ENCODE data around the gene TLN1. TPM values are rescaled to one million over a fixed set of nuclear protein-coding genes. Genes with fewer than 3 reads are reported as not detected.
A peak's percentile ranks its signal among the peaks of the same experiment; 100 is the strongest.

Gene TLN1
- total and polyA plus RNA-seq, 5 donors from 2014 or later, result 33.7 to 277 (median 35.9) TPM

- no peak overlapping the region for H3K27ac ChIP-seq (ENCODE audit: insufficient read depth, low read length, poor library complexity, severe bottlenecking)
Measured at GRCh38 chr9:35758475-35759050, 26.6 kb upstream of the TLN1 start.

DNA sequence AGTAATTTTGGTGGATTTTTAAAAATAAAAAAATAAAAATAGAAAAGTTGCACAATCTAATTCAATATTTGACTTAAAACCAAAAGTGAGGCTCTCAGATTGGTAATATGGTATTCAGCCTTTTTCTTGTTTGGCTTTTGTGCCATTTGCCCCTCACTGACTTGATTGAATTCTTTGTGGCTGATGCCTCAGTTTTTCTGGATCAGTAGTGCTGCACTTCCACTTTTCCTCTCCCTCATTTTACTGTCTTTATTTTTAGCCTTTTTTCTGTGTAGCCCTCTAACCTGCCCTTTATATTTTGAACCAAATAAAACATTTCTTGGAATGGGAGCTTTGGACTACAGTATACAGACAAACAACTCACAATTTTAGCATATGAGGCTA lies 25.9 kb upstream of the TLN1 start:
- H3K9me3 Mint-ChIP-seq, result no peaks in the 10 kb centered on the region
- Histone ChIP-seq H3K4me1 (ENCODE audit: control insufficient read depth, insufficient read depth, low read length, poor library complexity, severe bottlenecking) (peaks cover 24% of the 10 kb centered on the region), H3K9me3 (ENCODE audit: control insufficient read depth in 2 of 2, low read length in 2 of 2) (no peaks in the 10 kb centered on the region), H3K27ac (ENCODE audit: insufficient read depth, low read length, poor library complexity, severe bottlenecking) (peak overlapping the region; percentile 75), H3K4me3 (ENCODE audit: low read depth, low read length) (peak overlapping the region; percentile 87), H3K27me3 (ENCODE audit: control insufficient read depth, insufficient read depth, low read length) (no peaks in the 10 kb centered on the region), H3K36me3 (ENCODE audit: control insufficient read depth, insufficient read depth, low read length) (peaks cover 20% of the 10 kb centered on the region)
- H3K36me3 Mint-ChIP-seq, result peaks cover 18% of the 10 kb centered on the region
- no peaks in the 10 kb centered on the region for H3K27me3 Mint-ChIP-seq
- H3K27ac Mint-ChIP-seq, result peak overlapping the region; percentile 70 to 94 (median 94)
- no peak for DNase-seq
- peak overlapping the region; percentile 95 to 100 (median 98) for H3K4me3 Mint-ChIP-seq
- peaks cover 15 to 61% (median 50%) of the 10 kb centered on the region in 4 donors for H3K4me1 Mint-ChIP-seq
- ATAC-seq (ENCODE audit: low read depth in 2 of 2), result no peak

More at GRCh38 chr9:35758475-35759050, 26.6 kb upstream of the TLN1 start:
- H3K36me3 Mint-ChIP-seq, result peaks cover 14% of the 10 kb centered on the region
- H3K27ac Mint-ChIP-seq, result peak overlapping the region; percentile 26 to 94 (median 94)
- H3K4me3 Mint-ChIP-seq, result peak overlapping the region; percentile 81 to 97 (median 90)
- no peaks in the 10 kb centered on the region for H3K27me3 Mint-ChIP-seq
- ATAC-seq (ENCODE audit: low read depth in 2 of 2) (no peak), DNase-seq (no peak)
- no peaks in the 10 kb centered on the region for H3K9me3 ChIP-seq (ENCODE audit: control insufficient read depth in 2 of 2, low read length in 2 of 2)
- no peaks in the 10 kb centered on the region for H3K9me3 Mint-ChIP-seq
- peaks cover 24% of the 10 kb centered on the region for H3K4me1 ChIP-seq (ENCODE audit: control insufficient read depth, insufficient read depth, low read length, poor library complexity, severe bottlenecking)
- H3K27me3 ChIP-seq (ENCODE audit: control insufficient read depth, insufficient read depth, low read length), result no peaks in the 10 kb centered on the region
- peak overlapping the region; percentile 26 for H3K4me3 ChIP-seq (ENCODE audit: low read depth, low read length)
- peaks cover 14% of the 10 kb centered on the region for H3K36me3 ChIP-seq (ENCODE audit: control insufficient read depth, insufficient read depth, low read length)
- peaks cover 15 to 60% (median 54%) of the 10 kb centered on the region in 4 donors for H3K4me1 Mint-ChIP-seq

- Histone ChIP-seq H3K4me1 (ENCODE audit: control insufficient read depth, insufficient read depth, low read length, poor library complexity, severe bottlenecking) (peaks cover 24% of the 10 kb centered on the region), H3K9me3 (ENCODE audit: control insufficient read depth in 2 of 2, low read length in 2 of 2) (no peaks in the 10 kb centered on the region), H3K36me3 (ENCODE audit: control insufficient read depth, insufficient read depth, low read length) (peaks cover 25% of the 10 kb centered on the region), H3K4me3 (ENCODE audit: low read depth, low read length) (peak overlapping the region; percentile 87), H3K27ac (ENCODE audit: insufficient read depth, low read length, poor library complexity, severe bottlenecking) (peak overlapping the region; percentile 75), H3K27me3 (ENCODE audit: control insufficient read depth, insufficient read depth, low read length) (no peaks in the 10 kb centered on the region)
- Mint-ChIP-seq H3K27me3 (no peaks in the 10 kb centered on the region), H3K36me3 (peaks cover 23% of the 10 kb centered on the region), H3K27ac (peak overlapping the region; percentile 94 to 98 (median 95)), H3K9me3 (no peaks in the 10 kb centered on the region), H3K4me1 (peaks cover 13 to 63% (median 49%) of the 10 kb centered on the region in 4 donors), H3K4me3 (peak overlapping the region; percentile 95 to 100 (median 98))
- DNase-seq (peak in 1 of 3 donors; percentile 49), ATAC-seq (ENCODE audit: low read depth in 2 of 2) (peak in 1 of 2 donors; percentile 6)
Measured at GRCh38 chr9:35757226-35757891, 25.4 kb upstream of the TLN1 start.

- H3K27me3 ChIP-seq (ENCODE audit: control insufficient read depth, insufficient read depth, low read length), result no peaks in the 10 kb centered on the region
- no peaks in the 10 kb centered on the region for H3K9me3 ChIP-seq (ENCODE audit: control insufficient read depth in 2 of 2, low read length in 2 of 2)
- H3K4me1 ChIP-seq (ENCODE audit: control insufficient read depth, insufficient read depth, low read length, poor library complexity, severe bottlenecking), result peaks cover 24% of the 10 kb centered on the region
- DNase-seq, result peak; percentile 60 to 87 (median 74)
- Mint-ChIP-seq H3K27me3 (no peaks in the 10 kb centered on the region), H3K27ac (peak overlapping the region; percentile 93 to 97 (median 94)), H3K4me1 (peaks cover 8 to 59% (median 45%) of the 10 kb centered on the region in 4 donors), H3K36me3 (peaks cover 27% of the 10 kb centered on the region), H3K4me3 (peak overlapping the region; percentile 90 to 100 (median 97)), H3K9me3 (no peaks in the 10 kb centered on the region)
- H3K4me3 ChIP-seq (ENCODE audit: low read depth, low read length), result peak overlapping the region; percentile 87
- peak overlapping the region; percentile 75 for H3K27ac ChIP-seq (ENCODE audit: insufficient read depth, low read length, poor library complexity, severe bottlenecking)
- H3K36me3 ChIP-seq (ENCODE audit: control insufficient read depth, insufficient read depth, low read length), result peaks cover 33% of the 10 kb centered on the region
- peak; percentile 85 for ATAC-seq (ENCODE audit: low read depth in 2 of 2)
Measured at GRCh38 chr9:35756275-35757225, 24.6 kb upstream of the TLN1 start.

DNA sequence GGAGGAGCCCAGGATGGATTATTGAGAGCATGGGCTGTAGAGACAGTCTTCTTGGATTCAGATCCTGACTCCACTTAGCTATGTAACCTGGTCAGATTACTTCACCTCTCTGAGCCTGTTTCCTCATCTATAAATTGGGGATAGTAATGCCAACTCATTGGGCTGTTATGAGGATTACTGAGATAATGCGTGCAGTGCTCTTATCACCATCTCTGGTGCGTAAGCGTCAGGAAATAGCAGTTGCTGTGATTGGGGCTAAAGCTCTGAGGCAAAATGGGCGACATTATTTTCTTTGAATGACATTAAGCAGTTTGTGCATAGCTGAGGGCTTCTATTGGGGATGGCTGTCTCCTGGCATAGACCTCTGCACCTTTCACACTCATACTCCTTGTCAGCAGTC lies 23.1 kb upstream of the TLN1 start:
- Histone ChIP-seq H3K27ac (ENCODE audit: insufficient read depth, low read length, poor library complexity, severe bottlenecking) (no peak overlapping the region), H3K4me1 (ENCODE audit: control insufficient read depth, insufficient read depth, low read length, poor library complexity, severe bottlenecking) (peaks cover 28% of the 10 kb centered on the region), H3K4me3 (ENCODE audit: low read depth, low read length) (no peak overlapping the region), H3K36me3 (ENCODE audit: control insufficient read depth, insufficient read depth, low read length) (peaks cover 28% of the 10 kb centered on the region), H3K27me3 (ENCODE audit: control insufficient read depth, insufficient read depth, low read length) (no peaks in the 10 kb centered on the region), H3K9me3 (ENCODE audit: control insufficient read depth in 2 of 2, low read length in 2 of 2) (no peaks in the 10 kb centered on the region)
- peaks cover 8 to 62% (median 41%) of the 10 kb centered on the region in 4 donors for H3K4me1 Mint-ChIP-seq
- ATAC-seq (ENCODE audit: low read depth in 2 of 2) (no peak), DNase-seq (no peak)
- H3K36me3 Mint-ChIP-seq, result peaks cover 25% of the 10 kb centered on the region
- no peak overlapping the region for H3K27ac Mint-ChIP-seq
- no peaks in the 10 kb centered on the region for H3K27me3 Mint-ChIP-seq
- peak overlapping the region; percentile 55 to 95 (median 60) for H3K4me3 Mint-ChIP-seq
- no peaks in the 10 kb centered on the region for H3K9me3 Mint-ChIP-seq

GRCh38 chr9:35754264-35754663 lies 22.3 kb upstream of the TLN1 start, which contains the start of gene MSMP:
MSMP (minus strand) TSS chr9:35754276; CDS start chr9:35754129, 147 bp downstream.
- Histone ChIP-seq H3K36me3 (ENCODE audit: control insufficient read depth, insufficient read depth, low read length) (peaks cover 28% of the 10 kb centered on the region), H3K9me3 (ENCODE audit: control insufficient read depth in 2 of 2, low read length in 2 of 2) (no peaks in the 10 kb centered on the region), H3K4me3 (ENCODE audit: low read depth, low read length) (no peak within 1 kb of the TSS), H3K27ac (ENCODE audit: insufficient read depth, low read length, poor library complexity, severe bottlenecking) (no peak within 1 kb of the TSS), H3K4me1 (ENCODE audit: control insufficient read depth, insufficient read depth, low read length, poor library complexity, severe bottlenecking) (peaks cover 31% of the 10 kb centered on the region), H3K27me3 (ENCODE audit: control insufficient read depth, insufficient read depth, low read length) (no peaks in the 10 kb centered on the region)
- Mint-ChIP-seq H3K36me3 (peaks cover 25% of the 10 kb centered on the region), H3K4me3 (peak within 1 kb of the TSS; percentile 55 to 95 (median 60)), H3K4me1 (peaks cover 8 to 63% (median 40%) of the 10 kb centered on the region in 4 donors), H3K27ac (peak within 1 kb of the TSS in 1 of 3 donors; percentile 47), H3K27me3 (no peaks in the 10 kb centered on the region), H3K9me3 (no peaks in the 10 kb centered on the region)
- no peak for DNase-seq
- ATAC-seq (ENCODE audit: low read depth in 2 of 2), result no peak

- no peak overlapping the region for H3K4me3 ChIP-seq (ENCODE audit: low read depth, low read length)
- no peaks in the 10 kb centered on the region for H3K9me3 ChIP-seq (ENCODE audit: control insufficient read depth in 2 of 2, low read length in 2 of 2)
- H3K27me3 ChIP-seq (ENCODE audit: control insufficient read depth, insufficient read depth, low read length), result no peaks in the 10 kb centered on the region
- Mint-ChIP-seq H3K36me3 (peaks cover 25% of the 10 kb centered on the region), H3K4me3 (peak overlapping the region in 1 of 4 donors; percentile 95), H3K27ac (peak overlapping the region in 1 of 3 donors; percentile 47), H3K4me1 (peaks cover 1 to 55% (median 33%) of the 10 kb centered on the region in 4 donors), H3K9me3 (no peaks in the 10 kb centered on the region), H3K27me3 (no peaks in the 10 kb centered on the region)
- H3K27ac ChIP-seq (ENCODE audit: insufficient read depth, low read length, poor library complexity, severe bottlenecking), result no peak overlapping the region
- DNase-seq (no peak), ATAC-seq (ENCODE audit: low read depth in 2 of 2) (no peak)
- H3K4me1 ChIP-seq (ENCODE audit: control insufficient read depth, insufficient read depth, low read length, poor library complexity, severe bottlenecking), result peaks cover 32% of the 10 kb centered on the region
- peaks cover 28% of the 10 kb centered on the region for H3K36me3 ChIP-seq (ENCODE audit: control insufficient read depth, insufficient read depth, low read length)
Measured at GRCh38 chr9:35753466-35753865, 21.5 kb upstream of the TLN1 start.

Data from CD4-positive, CD25-positive, alpha-beta regulatory T cell (primary cell).